K562 (cell line): ENCODE data around the gene RAE1. TPM values are rescaled to one million over a fixed set of nuclear protein-coding genes. Genes with fewer than 3 reads are reported as not detected.

ENCODE experiments used
- AFF4 ChIP-seq: sonication (generic); formaldehyde crosslinking; IDR thresholded peaks from 2 replicates; pipeline ENCODE4 v1.8.0; 2023; ENCODE audit warnings: mild to moderate bottlenecking, missing genetic modification reagents
- ARID2 ChIP-seq: fragments of 450-650 bp; IDR thresholded peaks from 2 replicates; pipeline ENCODE4 v1.6.1; 2017; ENCODE audit warnings: antibody characterized with exemption, mild to moderate bottlenecking
- DLX4 ChIP-seq: fragments of 250-450 bp; sonication (Bioruptor Pico); IDR thresholded peaks from 2 replicates; pipeline ENCODE4 v1.6.1; 2021; ENCODE audit warnings: mild to moderate bottlenecking
- DNMT1 ChIP-seq: fragments of 450-650 bp; IDR thresholded peaks from 2 replicates; pipeline ENCODE4 v1.6.1; 2016; ENCODE audit warnings: antibody characterized with exemption, mild to moderate bottlenecking
- GABPA ChIP-seq: fragments of 200-800 bp; sonication (Bioruptor generic); conservative IDR thresholded peaks from 2 replicates; pipeline ENCODE4 v1.6.1; 2016; ENCODE audit warnings: low read depth, missing genetic modification characterization, missing compliant biosample characterization
- HNRNPL ChIP-seq: fragments of 200-400 bp; formaldehyde crosslinking; IDR thresholded peaks from 2 replicates; pipeline ENCODE4 v1.6.1; 2017; ENCODE audit warnings: low read depth, mild to moderate bottlenecking, low read length
- IFI16 ChIP-seq: fragments of 250-450 bp; sonication (Bioruptor Pico); IDR thresholded peaks from 2 replicates; pipeline ENCODE4 v2.1.2; 2022; ENCODE audit warnings: mild to moderate bottlenecking, inconsistent platforms
- IRF2 ChIP-seq: sonication (generic); formaldehyde crosslinking; IDR thresholded peaks from 2 replicates; pipeline ENCODE4 v1.8.1; 2022; ENCODE audit warnings: mild to moderate bottlenecking, missing genetic modification reagents
- LCOR ChIP-seq: sonication (generic); formaldehyde crosslinking; IDR thresholded peaks from 2 replicates; pipeline ENCODE4 v1.8.0; 2022; ENCODE audit warnings: mild to moderate bottlenecking, missing genetic modification reagents
- RAD51 ChIP-seq: fragments of 450-650 bp; IDR thresholded peaks from 2 replicates; pipeline ENCODE4 v1.7.1; 2016; ENCODE audit warnings: low read depth, mild to moderate bottlenecking, borderline replicate concordance
- SRSF1 ChIP-seq: fragments of 200-400 bp; formaldehyde crosslinking; IDR thresholded peaks from 2 replicates; pipeline ENCODE4 v1.6.1; 2017; ENCODE audit warnings: mild to moderate bottlenecking, low read depth, low read length, moderate library complexity
- USF1 ChIP-seq: sonication (generic); formaldehyde crosslinking; IDR thresholded peaks from 2 replicates; pipeline ENCODE4 v1.9.0; 2022; ENCODE audit warnings: mild to moderate bottlenecking, missing genetic modification reagents
- ZNF133 ChIP-seq: fragments of 250-450 bp; sonication (Bioruptor Pico); IDR thresholded peaks from 2 replicates; pipeline ENCODE4 v1.4.0; 2020; ENCODE audit warnings: mild to moderate bottlenecking
- ZNF347 ChIP-seq: fragments of 450-650 bp; formaldehyde crosslinking; IDR thresholded peaks from 2 replicates; pipeline ENCODE4 v1.4.0; 2020; ENCODE audit warnings: low read depth, mild to moderate bottlenecking, moderate library complexity
- ZZZ3 ChIP-seq: fragments of 450-650 bp; IDR thresholded peaks from 2 replicates; pipeline ENCODE4 v1.6.1; 2016; ENCODE audit warnings: antibody characterized with exemption, mild to moderate bottlenecking, moderate library complexity
- polyA plus RNA-seq, 8 experiments: library from polyadenylated mRNA; depleted of rRNA in 4 of 8; stranded (reverse) in 5 of 8; unstranded in 3 of 8; fragments of >200 nt; fragmentation: Nextera tagmentation in 2 of 8; fragmentation: Illumina TruSeq in 1 of 8; extraction: Ambion mirVana in 2 of 8; extraction: Trizol in 1 of 8; gene quantifications; 2 replicates each; pipeline versions ENCODE4 v1.2.1 to v1.2.3, GENCODE V29; 2011 to 2014; ENCODE audit warnings: inconsistent platforms in 1 of 8, missing spikeins in 1 of 8
- total RNA-seq, 7 experiments: library from RNA; depleted of rRNA in 6 of 7; stranded (reverse); fragments of >200 nt in 6 of 7; fragmentation: Illumina TruSeq in 2 of 7; extraction: Trizol in 2 of 7; gene quantifications; 2 replicates each; pipeline versions ENCODE4 v1.2.1 to v1.2.3, GENCODE V29; 2011 to 2021; ENCODE audit warnings: low replicate concordance in 1 of 7
- TF ChIP-seq, protein P1 (sequence below): fragments of 250-450 bp; sonication (Bioruptor Pico); IDR thresholded peaks from 2 replicates; pipeline ENCODE4 v1.8.0; 2021; ENCODE audit warnings: moderate library complexity, mild to moderate bottlenecking, inconsistent platforms
- TF ChIP-seq, protein P2 (sequence below): fragments of 450-650 bp; IDR thresholded peaks from 2 replicates; pipeline ENCODE4 v1.6.1; 2017; ENCODE audit warnings: antibody characterized with exemption
- TF ChIP-seq, protein P3 (sequence below): sonication (generic); formaldehyde crosslinking; IDR thresholded peaks from 2 replicates; pipeline ENCODE4 v1.8.0; 2022; ENCODE audit warnings: mild to moderate bottlenecking, missing genetic modification reagents

Gene RAE1
- total and polyA plus RNA-seq, 9 of the 15 experiments (the other 6 are each of a cell fraction or from before 2014, with no cell fraction given) = 33.7 to 248 (median 77.7) TPM

- TF ChIP-seq AFF4 (CRISPR knock-in tag) (no peak), ZNF133 (no peak), SRSF1 (no peak), HNRNPL (peak; percentile 22; the same call in 1 of the 2 replicates), ARID2 (no peak), IRF2 (CRISPR knock-in tag) (no peak), LCOR (peak; percentile 83), RAD51 (no peak), DNMT1 (no peak), USF1 (CRISPR knock-in tag) (0 out of 2 replicates have a peak, but pooled peaks have one; percentile 8), DLX4 (CRISPR knock-in tag) (no peak), IFI16 (no peak), GABPA (tag) (no peak; the same call in 1 of the 2 replicates), ZNF347 (CRISPR knock-in tag) (no peak), ZZZ3 (no peak)
- TF ChIP-seq, protein P1, sequence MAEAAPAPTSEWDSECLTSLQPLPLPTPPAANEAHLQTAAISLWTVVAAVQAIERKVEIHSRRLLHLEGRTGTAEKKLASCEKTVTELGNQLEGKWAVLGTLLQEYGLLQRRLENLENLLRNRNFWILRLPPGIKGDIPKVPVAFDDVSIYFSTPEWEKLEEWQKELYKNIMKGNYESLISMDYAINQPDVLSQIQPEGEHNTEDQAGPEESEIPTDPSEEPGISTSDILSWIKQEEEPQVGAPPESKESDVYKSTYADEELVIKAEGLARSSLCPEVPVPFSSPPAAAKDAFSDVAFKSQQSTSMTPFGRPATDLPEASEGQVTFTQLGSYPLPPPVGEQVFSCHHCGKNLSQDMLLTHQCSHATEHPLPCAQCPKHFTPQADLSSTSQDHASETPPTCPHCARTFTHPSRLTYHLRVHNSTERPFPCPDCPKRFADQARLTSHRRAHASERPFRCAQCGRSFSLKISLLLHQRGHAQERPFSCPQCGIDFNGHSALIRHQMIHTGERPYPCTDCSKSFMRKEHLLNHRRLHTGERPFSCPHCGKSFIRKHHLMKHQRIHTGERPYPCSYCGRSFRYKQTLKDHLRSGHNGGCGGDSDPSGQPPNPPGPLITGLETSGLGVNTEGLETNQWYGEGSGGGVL (CRISPR knock-in tag) = no peak
- TF ChIP-seq, protein P2, sequence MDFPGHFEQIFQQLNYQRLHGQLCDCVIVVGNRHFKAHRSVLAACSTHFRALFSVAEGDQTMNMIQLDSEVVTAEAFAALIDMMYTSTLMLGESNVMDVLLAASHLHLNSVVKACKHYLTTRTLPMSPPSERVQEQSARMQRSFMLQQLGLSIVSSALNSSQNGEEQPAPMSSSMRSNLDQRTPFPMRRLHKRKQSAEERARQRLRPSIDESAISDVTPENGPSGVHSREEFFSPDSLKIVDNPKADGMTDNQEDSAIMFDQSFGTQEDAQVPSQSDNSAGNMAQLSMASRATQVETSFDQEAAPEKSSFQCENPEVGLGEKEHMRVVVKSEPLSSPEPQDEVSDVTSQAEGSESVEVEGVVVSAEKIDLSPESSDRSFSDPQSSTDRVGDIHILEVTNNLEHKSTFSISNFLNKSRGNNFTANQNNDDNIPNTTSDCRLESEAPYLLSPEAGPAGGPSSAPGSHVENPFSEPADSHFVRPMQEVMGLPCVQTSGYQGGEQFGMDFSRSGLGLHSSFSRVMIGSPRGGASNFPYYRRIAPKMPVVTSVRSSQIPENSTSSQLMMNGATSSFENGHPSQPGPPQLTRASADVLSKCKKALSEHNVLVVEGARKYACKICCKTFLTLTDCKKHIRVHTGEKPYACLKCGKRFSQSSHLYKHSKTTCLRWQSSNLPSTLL = no peak; the same call in 1 of the 2 replicates
- TF ChIP-seq, protein P3, sequence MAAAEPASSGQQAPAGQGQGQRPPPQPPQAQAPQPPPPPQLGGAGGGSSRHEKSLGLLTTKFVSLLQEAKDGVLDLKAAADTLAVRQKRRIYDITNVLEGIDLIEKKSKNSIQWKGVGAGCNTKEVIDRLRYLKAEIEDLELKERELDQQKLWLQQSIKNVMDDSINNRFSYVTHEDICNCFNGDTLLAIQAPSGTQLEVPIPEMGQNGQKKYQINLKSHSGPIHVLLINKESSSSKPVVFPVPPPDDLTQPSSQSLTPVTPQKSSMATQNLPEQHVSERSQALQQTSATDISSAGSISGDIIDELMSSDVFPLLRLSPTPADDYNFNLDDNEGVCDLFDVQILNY (CRISPR knock-in tag) = no peak
Measured at GRCh38 chr20:57409672-57410397, 58.8 kb downstream of the RAE1 start (continued).
